Activated naive CD4-positive, alpha-beta T cell treated with anti-CD3 and anti-CD28 coated beads, Interleukin-2, amount 10 ng/mL, durations not matched to agents 7 days and 5 days (primary cell): ENCODE results near the gene CAPN15.

Source experiments
- CTCF ChIA-PET: fragments of 350-600 bp; sonication (Branson Sonifier 250); formaldehyde crosslinking; loops from one replicate; lab custom pipeline; 2021; ENCODE audit warnings: antibody characterized with exemption; lab: Charles Lee
- DNase-seq: peaks from one replicate; pipeline ENCODE4 v3.0.0-alpha.2; 2020
- H3K27ac Mint-ChIP-seq: one replicate; pipeline ENCODE4 v1.8.0; 2021; ENCODE audit warnings: mild to moderate bottlenecking, moderate library complexity, mixed read lengths
- H3K27me3 Mint-ChIP-seq: one replicate; pipeline ENCODE4 v1.8.0; 2021; ENCODE audit warnings: mild to moderate bottlenecking, mixed read lengths
- H3K36me3 Mint-ChIP-seq: one replicate; pipeline ENCODE4 v1.8.0; 2021; ENCODE audit warnings: mixed read lengths
- H3K4me1 Mint-ChIP-seq: one replicate; pipeline ENCODE4 v1.8.0; 2021; ENCODE audit warnings: mixed read lengths
- H3K4me3 Mint-ChIP-seq: one replicate; pipeline ENCODE4 v1.8.0; 2021; ENCODE audit warnings: mild to moderate bottlenecking, moderate library complexity, mixed read lengths
- H3K9me3 Mint-ChIP-seq: one replicate; pipeline ENCODE4 v1.8.0; 2021; ENCODE audit warnings: mixed read lengths

CAPN15 gene

GRCh38 chr16:575354-576196 lies 48.1 kb downstream of the CAPN15 start:
- DNase-seq = no peak
- no peaks in the 10 kb centered on the region for H3K9me3 Mint-ChIP-seq
- no peaks in the 10 kb centered on the region for H3K27me3 Mint-ChIP-seq
- peaks cover 22% of the 10 kb centered on the region for H3K4me1 Mint-ChIP-seq
- CTCF ChIA-PET = no interaction called here
- H3K27ac Mint-ChIP-seq = no peak overlapping the region
- H3K4me3 Mint-ChIP-seq = no peak overlapping the region
- H3K36me3 Mint-ChIP-seq = no peaks in the 10 kb centered on the region

GRCh38 chr16:576197-576822 lies 48.8 kb downstream of the CAPN15 start:
- peaks cover 14% of the 10 kb centered on the region for H3K4me1 Mint-ChIP-seq
- DNase-seq = no peak
- CTCF ChIA-PET = interaction anchor here (1.4 to 1.7 kb wide), 2 partner anchors 10 kb away, joined by 3 read pairs; partner anchors contain the start of gene NHLRC4
- no peaks in the 10 kb centered on the region for H3K27me3 Mint-ChIP-seq
- no peak overlapping the region for H3K4me3 Mint-ChIP-seq
- no peaks in the 10 kb centered on the region for H3K36me3 Mint-ChIP-seq
- no peak overlapping the region for H3K27ac Mint-ChIP-seq
- no peaks in the 10 kb centered on the region for H3K9me3 Mint-ChIP-seq

- Mint-ChIP-seq H3K36me3 (no peaks in the 10 kb centered on the region), H3K9me3 (no peaks in the 10 kb centered on the region), H3K27me3 (no peaks in the 10 kb centered on the region), H3K27ac (no peak overlapping the region), H3K4me3 (no peak overlapping the region), H3K4me1 (peaks cover 9% of the 10 kb centered on the region)
- DNase-seq = no peak
- CTCF ChIA-PET = interaction anchor here (1.4 to 1.7 kb wide), 2 partner anchors 9 to 11 kb away, joined by 3 read pairs; partner anchors contain the start of gene NHLRC4
Observed at GRCh38 chr16:576823-577201, 49.3 kb downstream of the CAPN15 start.

- H3K27ac Mint-ChIP-seq = no peak overlapping the region
- H3K36me3 Mint-ChIP-seq = no peaks in the 10 kb centered on the region
- CTCF ChIA-PET = interaction anchor here (1.7 kb wide), 1 partner anchor 12 kb away, joined by 3 read pairs; the partner anchor contains the start of gene NHLRC4
Observed at GRCh38 chr16:577796-578195, 50.3 kb downstream of the CAPN15 start.

GRCh38 chr16:578232-578869 lies 50.8 kb downstream of the CAPN15 start:
- CTCF ChIA-PET = interaction anchor here (1.0 kb wide), 3 partner anchors 12 to 22 kb away, joined by 3 to 4 read pairs (median 4); partner anchors contain the start of gene RAB40C
- Mint-ChIP-seq H3K27ac (no peak overlapping the region), H3K9me3 (no peaks in the 10 kb centered on the region), H3K27me3 (no peaks in the 10 kb centered on the region), H3K36me3 (no peaks in the 10 kb centered on the region), H3K4me3 (no peak overlapping the region), H3K4me1 (peaks cover 7% of the 10 kb centered on the region)
- no peak for DNase-seq

More at GRCh38 chr16:577796-578195, 50.3 kb downstream of the CAPN15 start:
- no peak overlapping the region for H3K4me3 Mint-ChIP-seq
- no peaks in the 10 kb centered on the region for H3K27me3 Mint-ChIP-seq
- no peak for DNase-seq
- no peaks in the 10 kb centered on the region for H3K9me3 Mint-ChIP-seq
- peaks cover 7% of the 10 kb centered on the region for H3K4me1 Mint-ChIP-seq

- peak; percentile 79 for DNase-seq
- Mint-ChIP-seq H3K27me3 (no peaks in the 10 kb centered on the region), H3K4me3 (no peak overlapping the region), H3K4me1 (peaks cover 7% of the 10 kb centered on the region), H3K36me3 (no peaks in the 10 kb centered on the region), H3K27ac (no peak overlapping the region), H3K9me3 (no peaks in the 10 kb centered on the region)
- CTCF ChIA-PET = interaction anchor here (0.6 to 1.0 kb wide), 4 partner anchors 11 to 74 kb away, joined by 3 to 4 read pairs (median 4); partner anchors contain the start of gene RAB40C
Observed at GRCh38 chr16:578870-579405, 51.4 kb downstream of the CAPN15 start.

- H3K4me3 Mint-ChIP-seq = no peak overlapping the region
- H3K27me3 Mint-ChIP-seq = peaks cover 2% of the 10 kb centered on the region
- CTCF ChIA-PET = interaction anchor here (0.6 kb wide), 1 partner anchor 542 kb away, joined by 3 read pairs; no protein-coding TSS in a partner anchor
- no peak overlapping the region for H3K27ac Mint-ChIP-seq
- H3K36me3 Mint-ChIP-seq = no peaks in the 10 kb centered on the region
- H3K9me3 Mint-ChIP-seq = no peaks in the 10 kb centered on the region
- no peak for DNase-seq
- peaks cover 7% of the 10 kb centered on the region for H3K4me1 Mint-ChIP-seq
Observed at GRCh38 chr16:580141-580945, 52.8 kb downstream of the CAPN15 start.

- Mint-ChIP-seq H3K36me3 (no peaks in the 10 kb centered on the region), H3K27me3 (peaks cover 4% of the 10 kb centered on the region), H3K4me1 (peaks cover 7% of the 10 kb centered on the region), H3K9me3 (no peaks in the 10 kb centered on the region), H3K4me3 (no peak overlapping the region), H3K27ac (no peak overlapping the region)
- CTCF ChIA-PET = interaction anchor here (0.6 kb wide), 1 partner anchor 543 kb away, joined by 3 read pairs; no protein-coding TSS in a partner anchor
- DNase-seq = no peak
Observed at GRCh38 chr16:580946-581498, 53.5 kb downstream of the CAPN15 start.

- peaks cover 4% of the 10 kb centered on the region for H3K27me3 Mint-ChIP-seq
- CTCF ChIA-PET = no interaction called here
- no peak overlapping the region for H3K27ac Mint-ChIP-seq
- no peaks in the 10 kb centered on the region for H3K36me3 Mint-ChIP-seq
- H3K9me3 Mint-ChIP-seq = no peaks in the 10 kb centered on the region
- H3K4me3 Mint-ChIP-seq = no peak overlapping the region
- peaks cover 7% of the 10 kb centered on the region for H3K4me1 Mint-ChIP-seq
- DNase-seq = no peak
Observed at GRCh38 chr16:582218-582613, 54.7 kb downstream of the CAPN15 start.

- peaks cover 10% of the 10 kb centered on the region for H3K4me1 Mint-ChIP-seq
- no peaks in the 10 kb centered on the region for H3K9me3 Mint-ChIP-seq
- H3K27ac Mint-ChIP-seq = no peak overlapping the region
- CTCF ChIA-PET = no interaction called here
- peaks cover 2% of the 10 kb centered on the region for H3K36me3 Mint-ChIP-seq
- no peak for DNase-seq
- no peak overlapping the region for H3K4me3 Mint-ChIP-seq
- peaks cover 4% of the 10 kb centered on the region for H3K27me3 Mint-ChIP-seq
Observed at GRCh38 chr16:582614-583331, 55.3 kb downstream of the CAPN15 start.

- CTCF ChIA-PET = no interaction called here
- no peak overlapping the region for H3K27ac Mint-ChIP-seq
- H3K9me3 Mint-ChIP-seq = no peaks in the 10 kb centered on the region
- H3K4me3 Mint-ChIP-seq = no peak overlapping the region
- DNase-seq = no peak
- H3K27me3 Mint-ChIP-seq = peaks cover 4% of the 10 kb centered on the region
- peaks cover 14% of the 10 kb centered on the region for H3K4me1 Mint-ChIP-seq
- H3K36me3 Mint-ChIP-seq = peaks cover 2% of the 10 kb centered on the region
Observed at GRCh38 chr16:583470-583814, 55.9 kb downstream of the CAPN15 start.

- H3K9me3 Mint-ChIP-seq = no peaks in the 10 kb centered on the region
- peaks cover 4% of the 10 kb centered on the region for H3K27me3 Mint-ChIP-seq
- no peak for DNase-seq
- H3K36me3 Mint-ChIP-seq = peaks cover 2% of the 10 kb centered on the region
- H3K27ac Mint-ChIP-seq = no peak overlapping the region
- H3K4me3 Mint-ChIP-seq = no peak overlapping the region
- CTCF ChIA-PET = no interaction called here
- H3K4me1 Mint-ChIP-seq = peaks cover 13% of the 10 kb centered on the region
Observed at GRCh38 chr16:583815-584591, 56.5 kb downstream of the CAPN15 start.
